Brain microvascular endothelial cell (primary cell): ENCODE measurements around the gene SAA4.
"Not testable (repeated sequence)": the region's sequence is repeated elsewhere in the genome, so short reads cannot be mapped to it uniquely, and the experiment has no call there.

ENCODE experiments used
- DNase-seq: peaks from one replicate; pipeline ENCODE4 v3.0.0-alpha.2; 2020
- H3K27ac ChIP-seq: fragments of 250-450 bp; sonication (Bioruptor Pico); 2 replicates; pipeline ENCODE4 v1.5.1; 2020; ENCODE audit warnings: mild to moderate bottlenecking, moderate library complexity
- H3K27me3 ChIP-seq: fragments of 250-450 bp; sonication (Bioruptor Pico); replicated peaks from 2 replicates; pipeline ENCODE4 v1.5.1; 2020; ENCODE audit warnings: mild to moderate bottlenecking
- H3K36me3 ChIP-seq: fragments of 250-450 bp; sonication (Bioruptor Pico); replicated peaks from 2 replicates; pipeline ENCODE4 v1.5.1; 2020; ENCODE audit warnings: mild to moderate bottlenecking
- H3K4me3 ChIP-seq: 2 replicates; pipeline ENCODE4 v1.5.1; 2011; ENCODE audit warnings: low read depth, mild to moderate bottlenecking, control low read depth, low read length, moderate library complexity
- in situ Hi-C: cut with HindIII; loops from 2 replicates; pipeline ENCODE4 v1.10.0; 2017; ENCODE audit warnings: low sequenced_read_pairs, low pct_ligation_motif_present
- TF ChIP-seq, protein P1 (sequence below): IDR thresholded peaks from 2 replicates; pipeline ENCODE4 v1.5.1; 2011; ENCODE audit warnings: low read depth, mild to moderate bottlenecking, moderate library complexity, low read length, control low read depth, inconsistent platforms; ENCODE audit errors: missing control alignments

The SAA4 gene

DNA sequence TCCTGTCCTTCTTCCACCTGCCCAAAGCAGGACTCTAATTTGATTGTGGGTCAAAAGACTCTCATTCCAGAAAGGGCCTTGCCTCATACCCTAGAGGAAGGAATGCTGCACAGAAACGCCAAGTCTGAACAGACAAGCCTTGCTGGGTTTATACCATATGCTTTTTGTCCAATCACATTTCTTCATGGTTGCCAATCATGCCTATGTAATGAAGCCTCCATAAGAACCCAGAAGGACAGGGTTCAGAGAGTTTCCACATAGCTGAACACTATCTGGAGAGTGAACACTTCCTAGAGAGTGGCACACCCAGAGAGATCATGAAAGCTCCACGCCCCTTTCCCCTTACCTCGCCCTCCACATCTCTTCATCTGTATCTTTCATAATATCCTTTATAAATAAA lies 16.6 kb upstream of the SAA4 start:
- no peaks in the 10 kb centered on the region for H3K27me3 ChIP-seq
- in situ Hi-C loops, result no loop called here
- TF ChIP-seq, protein P1, sequence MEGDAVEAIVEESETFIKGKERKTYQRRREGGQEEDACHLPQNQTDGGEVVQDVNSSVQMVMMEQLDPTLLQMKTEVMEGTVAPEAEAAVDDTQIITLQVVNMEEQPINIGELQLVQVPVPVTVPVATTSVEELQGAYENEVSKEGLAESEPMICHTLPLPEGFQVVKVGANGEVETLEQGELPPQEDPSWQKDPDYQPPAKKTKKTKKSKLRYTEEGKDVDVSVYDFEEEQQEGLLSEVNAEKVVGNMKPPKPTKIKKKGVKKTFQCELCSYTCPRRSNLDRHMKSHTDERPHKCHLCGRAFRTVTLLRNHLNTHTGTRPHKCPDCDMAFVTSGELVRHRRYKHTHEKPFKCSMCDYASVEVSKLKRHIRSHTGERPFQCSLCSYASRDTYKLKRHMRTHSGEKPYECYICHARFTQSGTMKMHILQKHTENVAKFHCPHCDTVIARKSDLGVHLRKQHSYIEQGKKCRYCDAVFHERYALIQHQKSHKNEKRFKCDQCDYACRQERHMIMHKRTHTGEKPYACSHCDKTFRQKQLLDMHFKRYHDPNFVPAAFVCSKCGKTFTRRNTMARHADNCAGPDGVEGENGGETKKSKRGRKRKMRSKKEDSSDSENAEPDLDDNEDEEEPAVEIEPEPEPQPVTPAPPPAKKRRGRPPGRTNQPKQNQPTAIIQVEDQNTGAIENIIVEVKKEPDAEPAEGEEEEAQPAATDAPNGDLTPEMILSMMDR, result peak; percentile 4
- H3K4me3 ChIP-seq, result no peak overlapping the region
- no peaks in the 10 kb centered on the region for H3K36me3 ChIP-seq
- no peak for DNase-seq
- no peak overlapping the region for H3K27ac ChIP-seq

DNA sequence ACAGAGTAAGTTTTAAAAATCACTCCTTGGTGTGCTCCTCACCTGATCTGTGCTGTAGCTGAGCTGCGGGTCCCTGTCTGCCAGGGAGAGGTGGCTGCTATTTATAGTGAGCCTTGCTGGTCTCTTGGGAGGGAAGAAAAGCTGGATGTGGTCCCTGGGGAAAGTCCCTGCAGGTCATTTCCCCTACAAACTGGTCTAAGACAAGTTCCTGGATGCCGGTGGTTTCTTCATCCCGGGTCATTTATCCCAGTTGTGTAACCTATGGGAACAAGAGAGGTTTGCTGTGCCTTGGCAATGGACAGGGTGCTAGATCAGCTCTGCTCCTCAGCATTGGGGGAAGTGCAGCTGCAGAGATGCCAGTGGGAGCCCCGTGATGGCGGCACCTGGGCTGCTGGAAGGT lies 12.0 kb upstream of the SAA4 start, which contains the start of gene SAA2:
SAA2 (minus strand) TSS at position 108 of the 400 bp plus-strand sequence. CDS start 657 bp downstream, outside the sequence.
- no peaks in the 10 kb centered on the region for H3K27me3 ChIP-seq
- no peak within 1 kb of the TSS for H3K27ac ChIP-seq
- H3K4me3 ChIP-seq, result no peak within 1 kb of the TSS
- no peaks in the 10 kb centered on the region for H3K36me3 ChIP-seq
- in situ Hi-C loops, result no loop called here
- TF ChIP-seq, protein P1, result no peak
- DNase-seq, result no peak

DNA sequence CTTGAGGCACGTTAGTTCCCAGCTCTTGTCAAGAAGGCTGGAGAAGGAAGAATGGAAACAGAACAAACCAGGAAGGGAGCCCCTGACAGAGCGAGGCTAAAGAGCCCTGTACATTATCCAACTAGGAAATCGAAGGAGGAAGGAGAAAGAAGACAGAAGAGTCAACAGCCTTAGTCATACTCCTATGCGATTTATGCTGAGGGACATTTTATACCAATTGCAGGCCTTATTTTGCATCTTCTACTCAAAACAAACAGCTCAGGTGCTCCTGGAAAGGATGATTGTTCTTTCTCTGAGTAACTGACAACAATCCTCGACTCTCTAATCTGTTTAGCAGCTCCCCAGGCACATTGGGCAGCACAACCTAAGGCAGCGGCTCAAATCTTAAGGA lies 10.6 kb upstream of the SAA4 start:
- H3K27ac ChIP-seq, H3K4me3 ChIP-seq, H3K36me3 ChIP-seq, H3K27me3 ChIP-seq, DNase-seq, in situ Hi-C loops: not testable (repeated sequence)

DNA sequence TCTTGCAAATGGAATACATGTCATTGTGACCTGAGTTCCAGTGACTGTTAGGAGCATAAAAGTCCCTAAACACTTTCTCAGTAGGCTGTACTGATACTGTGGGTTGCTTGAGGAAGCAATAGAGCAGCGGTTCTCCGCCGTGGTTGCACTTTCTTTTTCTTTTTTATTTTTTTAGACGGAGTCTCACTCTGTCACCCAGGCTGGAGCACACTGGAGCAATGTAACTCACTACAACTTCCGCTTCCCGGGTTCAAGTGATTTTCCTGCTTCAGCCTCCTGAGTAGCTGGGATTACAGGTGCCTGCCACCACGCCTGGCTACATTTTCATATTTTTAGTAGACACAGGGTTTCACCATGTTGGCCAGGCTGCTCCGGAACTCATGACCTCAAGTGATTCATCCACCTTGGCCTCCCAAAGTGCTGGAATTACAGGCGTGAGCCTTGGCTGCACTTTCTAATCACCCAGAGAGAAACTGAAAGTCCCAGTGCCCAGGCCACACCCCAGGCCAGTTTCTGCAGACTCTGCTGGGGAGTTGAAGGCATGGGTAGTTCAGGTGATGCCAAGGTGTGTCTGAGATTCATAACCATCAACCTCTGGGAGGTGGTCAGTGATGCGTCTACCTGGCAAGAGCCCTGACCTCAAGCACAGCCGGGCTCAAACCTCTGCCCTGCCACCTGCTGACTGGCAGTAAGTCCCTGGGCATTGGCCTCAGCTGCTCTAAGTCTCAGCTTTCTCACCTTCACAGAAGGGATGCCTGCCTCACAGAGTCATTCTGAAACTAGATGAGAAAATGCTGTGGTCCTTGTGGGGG lies 10.0 kb upstream of the SAA4 start:
- DNase-seq, H3K27ac ChIP-seq, in situ Hi-C loops, H3K27me3 ChIP-seq, H3K4me3 ChIP-seq, H3K36me3 ChIP-seq: not testable (repeated sequence)

DNA sequence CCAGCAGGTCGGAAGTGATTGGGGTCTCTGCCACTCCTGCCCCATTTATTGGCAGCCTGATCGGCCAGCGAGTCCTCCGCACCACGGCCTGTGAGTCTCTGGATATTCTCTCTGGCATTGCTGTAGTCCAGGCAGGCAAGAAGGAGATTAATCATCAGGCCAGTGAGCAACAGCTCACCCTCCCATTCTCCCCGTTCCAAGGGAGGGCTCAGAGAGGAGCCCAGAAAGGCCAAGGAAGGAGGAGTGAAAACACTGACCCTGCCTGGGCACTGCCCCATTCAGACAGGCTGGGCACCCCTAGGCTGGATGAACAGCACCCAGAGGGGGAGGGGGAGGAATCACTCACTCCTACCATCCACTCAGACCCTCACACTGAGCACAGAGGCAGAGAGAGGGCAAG lies 8.8 kb upstream of the SAA4 start:
- Histone ChIP-seq H3K27ac (no peak overlapping the region), H3K27me3 (no peaks in the 10 kb centered on the region), H3K4me3 (no peak overlapping the region), H3K36me3 (no peaks in the 10 kb centered on the region)
- TF ChIP-seq, protein P1, result no peak
- in situ Hi-C loops, result no loop called here
- DNase-seq, result no peak

DNA sequence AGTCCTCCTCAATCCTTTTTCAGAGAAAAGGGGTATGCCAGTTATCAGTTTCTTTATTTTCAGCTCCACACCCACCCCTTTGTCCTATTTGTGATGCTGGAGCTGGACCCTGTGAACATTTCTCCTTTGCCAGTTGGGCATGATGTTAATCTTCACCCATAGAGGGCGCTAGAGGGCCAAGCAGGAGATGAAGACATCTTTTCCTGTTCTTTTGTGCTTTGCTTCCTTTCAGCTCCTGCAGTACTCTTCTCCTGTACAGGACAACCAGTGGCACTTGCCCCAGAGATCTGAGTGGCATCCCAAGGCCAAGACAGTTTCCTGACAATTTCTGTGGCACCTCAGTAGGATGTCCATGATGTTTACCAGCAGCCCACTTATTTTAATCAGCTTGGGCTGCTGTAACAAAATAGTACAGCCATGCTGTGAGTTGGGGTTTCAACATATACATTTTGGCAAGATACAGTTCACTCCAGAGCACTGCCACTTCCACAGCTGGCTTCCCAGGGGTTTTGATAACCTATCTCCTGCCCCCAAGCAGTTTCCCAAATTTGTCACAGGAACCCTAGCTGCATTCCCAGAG lies 7.3 kb upstream of the SAA4 start:
- Histone ChIP-seq H3K36me3 (no peaks in the 10 kb centered on the region), H3K27ac (no peak overlapping the region), H3K4me3 (no peak overlapping the region), H3K27me3 (peaks cover 4% of the 10 kb centered on the region)
- TF ChIP-seq, protein P1, result peak; percentile 94
- in situ Hi-C loops, result no loop called here
- DNase-seq, result peak; percentile 67

DNA sequence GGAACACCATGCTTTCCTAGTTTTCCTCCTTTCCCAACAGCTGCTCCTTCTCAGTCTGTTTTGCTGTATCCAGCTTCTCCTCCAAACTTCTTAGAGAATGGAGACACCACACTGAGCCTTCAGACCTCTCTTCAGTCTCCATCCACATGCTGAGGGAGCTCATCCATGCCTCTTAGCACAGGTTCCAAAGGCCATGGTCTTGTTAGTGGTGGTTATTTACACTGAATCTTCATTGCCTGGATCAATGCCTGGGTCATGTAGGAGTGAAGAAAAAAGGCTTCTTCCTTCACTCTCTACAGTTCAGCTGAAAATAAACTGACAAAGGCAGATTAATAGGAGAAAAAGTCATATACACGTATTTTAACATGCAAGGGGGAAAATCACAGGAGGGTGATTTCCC lies 3.1 kb upstream of the SAA4 start:
- no peaks in the 10 kb centered on the region for H3K36me3 ChIP-seq
- in situ Hi-C loops, result no loop called here
- no peak overlapping the region for H3K4me3 ChIP-seq
- H3K27ac ChIP-seq, result no peak overlapping the region
- TF ChIP-seq, protein P1, result no peak
- DNase-seq, result no peak
- H3K27me3 ChIP-seq, result peaks cover 4% of the 10 kb centered on the region
